ENCODE measurements around the gene AGL. TPM values are rescaled to one million over a fixed set of nuclear protein-coding genes. Genes with fewer than 3 reads are reported as not detected.
"Not testable (repeated sequence)": the region's sequence is repeated elsewhere in the genome, so short reads cannot be mapped to it uniquely, and the experiment has no call there.

Gene AGL
- total RNA-seq, 1 donor from 2014 or later, result 14.3 TPM

DNA sequence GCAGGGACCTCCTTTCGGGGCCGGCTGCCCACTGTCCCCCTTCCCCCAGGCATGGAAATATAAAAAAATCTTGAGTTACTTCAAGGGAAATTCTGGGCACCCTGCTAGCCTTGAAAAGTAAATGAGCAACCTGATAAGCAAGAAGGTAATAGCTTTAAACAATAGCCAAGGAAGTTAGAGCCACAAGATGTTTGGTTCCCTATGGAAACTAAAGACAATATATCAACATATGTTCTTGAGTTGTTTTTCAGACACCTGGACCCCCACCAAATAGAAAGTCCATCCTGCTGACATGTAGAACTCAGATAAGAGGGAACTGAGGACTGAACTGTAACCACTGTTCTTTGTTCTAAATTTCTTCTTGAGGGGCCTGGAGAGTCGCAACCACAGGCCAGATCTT lies 100.3 kb downstream of the AGL start:
- no peak overlapping the region for H3K27ac Mint-ChIP-seq (ENCODE audit: unreplicated experiment)
- peaks cover 12% of the 10 kb centered on the region for H3K27me3 Mint-ChIP-seq (ENCODE audit: unreplicated experiment)
- H3K4me3 Mint-ChIP-seq (ENCODE audit: unreplicated experiment), result no peak overlapping the region
- no peak for DNase-seq (ENCODE audit: extremely low spot score, unreplicated experiment)
- no peaks in the 10 kb centered on the region for H3K36me3 Mint-ChIP-seq (ENCODE audit: unreplicated experiment)
- no peak for TF ChIP-seq CTCF (IDR thresholded peaks at IDR 0.05)
- no peaks in the 10 kb centered on the region for H3K9me3 Mint-ChIP-seq (ENCODE audit: unreplicated experiment)
- H3K4me1 Mint-ChIP-seq (ENCODE audit: unreplicated experiment), result no peaks in the 10 kb centered on the region

GRCh38 chr1:99952522-99952921 lies 102.4 kb downstream of the AGL start:
- no peaks in the 10 kb centered on the region for H3K36me3 Mint-ChIP-seq (ENCODE audit: unreplicated experiment)
- peaks cover 3% of the 10 kb centered on the region for H3K27me3 Mint-ChIP-seq (ENCODE audit: unreplicated experiment)
- no peak for TF ChIP-seq CTCF (IDR thresholded peaks at IDR 0.05)
- peaks cover 6% of the 10 kb centered on the region for H3K4me1 Mint-ChIP-seq (ENCODE audit: unreplicated experiment)
- no peak overlapping the region for H3K4me3 Mint-ChIP-seq (ENCODE audit: unreplicated experiment)
- no peak overlapping the region for H3K27ac Mint-ChIP-seq (ENCODE audit: unreplicated experiment)
- DNase-seq (ENCODE audit: extremely low spot score, unreplicated experiment), result no peak
- H3K9me3 Mint-ChIP-seq (ENCODE audit: unreplicated experiment), result no peaks in the 10 kb centered on the region

DNA sequence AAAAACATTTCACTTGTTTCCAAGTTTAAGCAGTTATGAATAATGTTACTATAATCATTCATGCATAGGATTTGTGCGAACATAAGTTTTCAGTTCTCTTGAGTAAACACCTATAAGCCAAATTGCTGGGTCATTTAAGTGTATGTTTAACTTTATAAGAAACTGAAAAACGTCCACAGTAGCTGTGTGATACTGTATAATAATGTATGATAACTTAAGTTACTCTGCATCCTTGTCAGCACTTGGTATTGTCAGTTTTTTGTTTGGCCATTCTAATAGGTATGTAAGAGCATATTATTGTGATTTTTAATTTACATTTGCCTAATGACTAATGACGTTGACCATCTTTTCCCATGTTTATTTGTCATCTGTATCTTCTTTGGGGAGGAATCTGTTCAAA lies 105.2 kb downstream of the AGL start:
- H3K36me3 Mint-ChIP-seq (ENCODE audit: unreplicated experiment), result no peaks in the 10 kb centered on the region
- peaks cover 6% of the 10 kb centered on the region for H3K4me1 Mint-ChIP-seq (ENCODE audit: unreplicated experiment)
- no peak for TF ChIP-seq CTCF (IDR thresholded peaks at IDR 0.05)
- H3K27me3 Mint-ChIP-seq (ENCODE audit: unreplicated experiment), result no peaks in the 10 kb centered on the region
- DNase-seq (ENCODE audit: extremely low spot score, unreplicated experiment), result no peak
- H3K27ac Mint-ChIP-seq (ENCODE audit: unreplicated experiment), result no peak overlapping the region
- H3K9me3 Mint-ChIP-seq (ENCODE audit: unreplicated experiment), result no peaks in the 10 kb centered on the region
- no peak overlapping the region for H3K4me3 Mint-ChIP-seq (ENCODE audit: unreplicated experiment)

GRCh38 chr1:99956755-99957154 lies 106.6 kb downstream of the AGL start:
- H3K4me3 Mint-ChIP-seq (ENCODE audit: unreplicated experiment), result peak overlapping the region; percentile 8
- TF ChIP-seq CTCF (IDR thresholded peaks at IDR 0.05), result peak; percentile 23
- H3K27me3 Mint-ChIP-seq (ENCODE audit: unreplicated experiment), result no peaks in the 10 kb centered on the region
- H3K4me1 Mint-ChIP-seq (ENCODE audit: unreplicated experiment), result peaks cover 6% of the 10 kb centered on the region
- DNase-seq (ENCODE audit: extremely low spot score, unreplicated experiment), result no peak
- peak overlapping the region; percentile 58 for H3K27ac Mint-ChIP-seq (ENCODE audit: unreplicated experiment)
- no peaks in the 10 kb centered on the region for H3K36me3 Mint-ChIP-seq (ENCODE audit: unreplicated experiment)
- no peaks in the 10 kb centered on the region for H3K9me3 Mint-ChIP-seq (ENCODE audit: unreplicated experiment)

DNA sequence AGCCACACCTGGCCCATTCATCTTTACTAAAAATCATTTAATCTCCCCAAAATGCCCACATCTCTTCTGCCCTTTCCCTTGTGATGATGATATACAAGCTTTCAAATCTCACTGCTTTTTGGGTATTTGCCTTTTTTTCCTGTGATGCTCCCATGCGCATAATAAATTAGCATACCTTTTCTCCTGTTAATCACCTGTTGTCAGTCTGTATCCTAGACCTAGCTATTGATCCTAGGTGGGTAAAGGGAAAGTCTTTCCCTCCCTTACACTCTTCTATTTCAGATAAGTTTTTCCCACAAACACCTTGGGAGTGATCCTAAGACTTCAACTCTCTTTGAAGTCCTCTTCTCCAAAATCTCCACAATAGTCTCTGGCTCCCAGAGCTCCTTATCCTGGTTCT lies 107.7 kb downstream of the AGL start:
- Mint-ChIP-seq H3K36me3 (ENCODE audit: unreplicated experiment) (no peaks in the 10 kb centered on the region), H3K27me3 (ENCODE audit: unreplicated experiment) (no peaks in the 10 kb centered on the region), H3K4me1 (ENCODE audit: unreplicated experiment) (peaks cover 6% of the 10 kb centered on the region), H3K27ac (ENCODE audit: unreplicated experiment) (no peak overlapping the region), H3K9me3 (ENCODE audit: unreplicated experiment) (no peaks in the 10 kb centered on the region), H3K4me3 (ENCODE audit: unreplicated experiment) (no peak overlapping the region)
- no peak for DNase-seq (ENCODE audit: extremely low spot score, unreplicated experiment)
- TF ChIP-seq CTCF (IDR thresholded peaks at IDR 0.05), result no peak

DNA sequence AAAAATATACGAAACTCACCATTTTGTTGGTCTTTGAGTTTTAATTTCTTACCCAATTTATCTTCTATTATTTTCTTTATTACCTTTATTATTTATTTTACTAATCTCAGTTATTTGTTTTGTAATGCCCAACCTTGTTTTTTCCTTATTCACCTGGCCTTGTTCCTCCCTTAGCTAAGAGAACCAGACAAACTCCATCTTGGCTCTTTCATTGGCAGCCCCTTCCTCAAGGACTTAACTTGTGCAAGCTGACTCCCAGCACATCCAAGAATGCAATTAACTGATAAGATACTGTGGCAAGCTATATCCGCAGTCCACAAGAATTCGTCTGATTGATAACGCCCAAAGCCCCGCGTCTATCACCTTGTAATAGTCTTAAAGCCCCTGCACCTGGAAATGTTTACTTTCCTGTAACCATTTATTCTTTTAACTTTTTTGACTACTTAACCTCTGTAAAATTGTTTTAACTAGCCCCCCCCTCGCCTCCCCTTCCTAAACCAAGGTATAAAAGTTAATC lies 109.1 kb downstream of the AGL start:
- not testable (repeated sequence) for H3K27ac Mint-ChIP-seq (ENCODE audit: unreplicated experiment); H3K4me3 Mint-ChIP-seq (ENCODE audit: unreplicated experiment); H3K27me3 Mint-ChIP-seq (ENCODE audit: unreplicated experiment); H3K9me3 Mint-ChIP-seq (ENCODE audit: unreplicated experiment); H3K4me1 Mint-ChIP-seq (ENCODE audit: unreplicated experiment); DNase-seq (ENCODE audit: extremely low spot score, unreplicated experiment); H3K36me3 Mint-ChIP-seq (ENCODE audit: unreplicated experiment)

GRCh38 chr1:99960260-99960659 lies 110.1 kb downstream of the AGL start:
- not testable (repeated sequence) for H3K4me1 Mint-ChIP-seq (ENCODE audit: unreplicated experiment); H3K36me3 Mint-ChIP-seq (ENCODE audit: unreplicated experiment); H3K27me3 Mint-ChIP-seq (ENCODE audit: unreplicated experiment); H3K4me3 Mint-ChIP-seq (ENCODE audit: unreplicated experiment); H3K9me3 Mint-ChIP-seq (ENCODE audit: unreplicated experiment); DNase-seq (ENCODE audit: extremely low spot score, unreplicated experiment); H3K27ac Mint-ChIP-seq (ENCODE audit: unreplicated experiment)
